Measurements from ENCODE around the gene BRD3.
A peak's percentile ranks its signal among the peaks of the same experiment; 100 is the strongest.

Gene BRD3

GRCh38 chr9:134035041-134036039 lies 32.5 kb downstream of the BRD3 start:
- DNase-seq, result no peak

GRCh38 chr9:134034215-134035040 lies 33.4 kb downstream of the BRD3 start:
- DNase-seq, result no peak

GRCh38 chr9:134033516-134034214 lies 34.2 kb downstream of the BRD3 start:
- DNase-seq, result no peak

GRCh38 chr9:134032456-134033222 lies 35.2 kb downstream of the BRD3 start:
- no peak for DNase-seq

GRCh38 chr9:134031783-134032182 lies 36.0 kb downstream of the BRD3 start:
- no peak for DNase-seq

GRCh38 chr9:134030821-134031470 lies 36.9 kb downstream of the BRD3 start:
- no peak for DNase-seq

DNA sequence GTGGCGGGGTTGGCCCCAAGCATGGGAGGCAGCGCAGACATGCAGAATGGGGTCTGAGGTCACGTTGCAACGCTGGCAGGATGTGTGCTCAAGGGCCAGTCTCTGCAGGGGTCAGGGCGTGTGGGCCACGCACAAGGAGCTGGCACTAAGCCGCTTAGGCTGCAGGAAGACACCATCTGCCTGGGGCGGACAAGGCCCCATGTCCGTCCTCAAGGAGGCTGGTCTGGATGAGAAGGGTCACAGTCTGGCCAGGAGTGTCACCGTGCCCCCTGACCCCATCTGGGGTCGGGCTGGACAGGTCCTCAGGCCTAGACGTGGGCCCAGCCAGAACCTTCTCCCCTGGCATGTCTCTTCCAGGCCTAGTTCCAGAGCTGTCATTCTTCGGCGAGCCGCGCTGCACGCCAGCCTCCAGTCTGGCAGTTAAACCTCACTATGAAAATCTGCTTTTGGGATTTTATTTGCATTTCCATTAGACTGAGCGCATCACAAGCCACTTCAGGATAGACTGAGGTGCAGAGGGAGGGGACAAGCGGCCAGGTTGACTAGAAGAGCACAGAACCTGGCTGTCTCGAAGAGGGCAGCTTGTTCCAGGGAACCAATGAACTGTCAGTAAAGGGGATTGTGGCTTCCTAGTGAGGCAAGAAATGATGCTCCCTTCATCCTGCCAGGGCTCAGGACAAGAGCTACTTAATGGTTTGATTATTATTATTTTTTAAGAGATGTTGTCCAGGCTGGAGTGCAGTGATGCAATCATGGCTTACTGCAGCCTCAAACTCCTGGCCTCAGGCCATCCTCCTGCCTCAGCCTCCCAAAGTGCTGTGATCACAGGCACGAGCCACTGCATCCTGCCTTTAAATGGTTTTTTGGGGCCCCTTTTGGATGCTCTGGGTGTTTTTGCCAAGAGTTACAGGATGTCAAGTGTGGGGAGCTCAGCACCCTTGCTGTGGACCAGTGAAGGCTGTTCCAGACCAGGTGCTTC lies 38.3 kb downstream of the BRD3 start:
- no peak for DNase-seq

GRCh38 chr9:134028575-134029247 lies 39.1 kb downstream of the BRD3 start:
- no peak for DNase-seq

GRCh38 chr9:134028076-134028475 lies 39.8 kb downstream of the BRD3 start:
- no peak for DNase-seq

GRCh38 chr9:134027561-134027960 lies 40.3 kb downstream of the BRD3 start:
- DNase-seq, result no peak

- DNase-seq, result no peak
Measured at GRCh38 chr9:134026981-134027380, 40.8 kb downstream of the BRD3 start.

- no peak for DNase-seq
Measured at GRCh38 chr9:134026581-134026980, 41.2 kb downstream of the BRD3 start.

- DNase-seq, result no peak
Measured at GRCh38 chr9:134025606-134026541, 42.0 kb downstream of the BRD3 start.

DNA sequence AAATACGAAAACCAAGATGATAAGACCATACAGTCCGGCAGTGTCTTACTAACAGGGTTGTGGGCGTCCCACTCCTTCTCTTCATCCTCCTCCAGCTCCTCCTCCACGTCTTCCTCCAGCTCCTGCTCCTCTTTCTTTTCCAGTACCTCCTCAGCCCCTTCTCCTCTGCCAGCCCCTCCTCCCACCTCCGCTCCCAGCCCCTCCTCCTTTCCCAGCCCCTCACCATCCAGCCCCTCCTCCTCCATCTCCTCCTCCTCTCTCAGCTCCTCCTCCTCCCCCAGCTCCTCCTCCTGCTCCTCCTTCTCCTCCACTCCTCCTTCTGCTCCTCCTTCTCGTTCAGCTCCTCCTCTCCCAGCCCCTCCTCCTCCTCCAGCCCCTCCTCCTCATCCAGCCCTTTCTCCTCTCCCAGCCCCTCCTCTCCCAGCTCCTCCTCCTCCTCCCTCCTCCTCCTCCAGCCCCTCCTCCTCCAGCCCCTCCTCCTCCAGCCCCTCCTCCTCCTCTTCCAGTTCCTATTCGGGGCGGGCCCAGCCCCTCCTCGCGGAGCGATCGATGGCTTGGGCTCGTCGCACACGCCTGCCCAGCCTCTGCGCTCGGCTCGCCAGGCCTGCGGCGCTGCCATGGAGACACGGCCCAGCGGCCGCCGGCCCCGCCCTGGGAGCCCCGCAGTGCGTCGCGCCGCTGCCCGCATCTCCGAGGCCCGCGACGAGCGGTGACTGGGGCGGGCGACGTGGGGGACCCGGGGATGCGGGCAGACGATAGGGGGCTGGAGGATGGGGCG lies 42.8 kb downstream of the BRD3 start, which contains the start of gene BRD3OS:
Gene BRD3OS (plus strand): TSS at position 654 of the 778 bp plus-strand sequence. CDS start 1,267 bp downstream, outside the sequence.
- DNase-seq, result peak; percentile 91

DNA sequence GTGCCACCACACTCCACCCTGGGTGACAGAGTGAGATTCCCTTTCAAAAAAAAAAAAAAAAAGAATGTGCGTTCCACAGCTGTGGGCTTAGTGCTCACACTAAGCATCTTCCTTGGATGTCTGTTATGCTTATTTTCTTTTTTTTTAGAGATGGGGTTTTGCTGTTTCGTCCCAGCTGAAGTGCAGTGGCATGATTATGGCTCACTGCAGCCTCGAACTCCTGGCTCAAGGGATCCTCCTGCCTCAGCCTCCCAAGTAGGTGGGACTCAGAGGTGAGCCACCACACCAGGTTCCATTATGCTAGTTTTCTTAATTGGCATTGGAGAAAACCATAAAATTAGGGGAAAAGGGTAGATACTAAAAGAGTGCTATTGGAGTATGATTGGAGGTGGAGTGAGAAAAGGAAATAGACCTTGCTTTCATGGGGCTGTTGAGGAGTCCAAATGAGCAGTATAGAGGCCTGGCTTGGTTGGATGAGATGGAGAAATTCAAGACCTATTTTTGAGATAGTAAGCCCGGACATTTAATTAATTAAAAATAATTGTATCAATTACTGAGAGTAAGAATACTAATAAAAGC lies 43.5 kb downstream of the BRD3 start:
- DNase-seq, result no peak

- DNase-seq, result no peak
Measured at GRCh38 chr9:134014946-134015345, 52.9 kb downstream of the BRD3 start.

DNA sequence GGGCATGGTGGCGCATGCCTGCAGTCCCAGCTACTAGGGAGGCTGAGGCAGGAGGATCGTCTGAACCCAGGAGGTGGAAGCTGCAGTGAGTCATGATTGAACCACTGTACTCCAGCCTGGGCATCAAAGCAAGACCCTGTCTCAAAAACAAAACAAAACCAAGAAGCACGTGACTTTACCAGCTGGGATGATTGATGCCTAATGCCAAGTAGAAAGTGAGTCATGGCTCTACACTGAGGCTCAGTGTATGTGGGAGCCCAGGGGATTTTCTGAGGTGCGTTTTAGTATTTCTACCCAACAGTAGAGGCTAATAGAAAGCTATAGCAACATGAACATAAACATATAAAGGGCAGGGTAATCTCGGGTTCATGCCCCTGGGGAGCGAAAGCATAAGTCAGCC lies 56.4 kb downstream of the BRD3 start:
- DNase-seq, result no peak

All from NCI-H446 treated with DMSO at 0.1 percent for 48 hours (cell line).